ENCODE results near the gene ATP8B3. TPM values are rescaled to one million over a fixed set of nuclear protein-coding genes. Genes with fewer than 3 reads are reported as not detected.

Gene ATP8B3
- total RNA-seq, 1 donor from 2014 or later = 3.0 TPM

- H3K27ac Mint-ChIP-seq (ENCODE audit: unreplicated experiment) = no peak overlapping the region
- no peaks in the 10 kb centered on the region for H3K27me3 Mint-ChIP-seq (ENCODE audit: low read depth, unreplicated experiment)
- no peak overlapping the region for H3K27ac ChIP-seq (ENCODE audit: low read depth, low read length)
- peaks cover 8% of the 10 kb centered on the region for H3K4me1 Mint-ChIP-seq (ENCODE audit: low read depth, unreplicated experiment)
- TF ChIP-seq CTCF (IDR thresholded peaks at IDR 0.05; ENCODE audit: insufficient read depth, low read depth, low read length) = no peak
- peaks cover 3% of the 10 kb centered on the region for H3K36me3 Mint-ChIP-seq (ENCODE audit: low read depth, unreplicated experiment)
- H3K79me2 ChIP-seq (ENCODE audit: insufficient read depth, low read length) = peaks cover 92% of the 10 kb centered on the region
- no peaks in the 10 kb centered on the region for H3K9me3 Mint-ChIP-seq (ENCODE audit: unreplicated experiment)
- H3K4me3 Mint-ChIP-seq (ENCODE audit: unreplicated experiment) = no peak overlapping the region
- H3K9ac ChIP-seq (ENCODE audit: low read length) = no peak overlapping the region
- H4K20me1 ChIP-seq (ENCODE audit: insufficient read depth, low read length) = peaks cover 96% of the 10 kb centered on the region
- H2AFZ ChIP-seq (ENCODE audit: low read depth, low read length) = no peak overlapping the region
- no peak overlapping the region for H3K4me3 ChIP-seq (ENCODE audit: insufficient read depth, low read depth, low read length)
- no peak overlapping the region for H3K4me2 ChIP-seq (ENCODE audit: low read length)
- H3K9me3 ChIP-seq (ENCODE audit: insufficient read depth, low read depth, low read length) = no peaks in the 10 kb centered on the region
- no peaks in the 10 kb centered on the region for H3K4me1 ChIP-seq (ENCODE audit: insufficient read depth, low read length)
- H3K36me3 ChIP-seq (ENCODE audit: insufficient read depth, low read length) = no peaks in the 10 kb centered on the region
- no peaks in the 10 kb centered on the region for H3K27me3 ChIP-seq (ENCODE audit: insufficient read depth, low read length)
- FAIRE-seq (no peak), DNase-seq (ENCODE audit: low read depth) (no peak)
Observed at GRCh38 chr19:1836458-1837221, 24.6 kb upstream of the ATP8B3 start.

- FAIRE-seq (no peak), DNase-seq (ENCODE audit: low read depth) (no peak)
- no peaks in the 10 kb centered on the region for H3K9me3 Mint-ChIP-seq (ENCODE audit: unreplicated experiment)
- Histone ChIP-seq H3K9ac (ENCODE audit: low read length) (no peak overlapping the region), H3K27ac (ENCODE audit: low read depth, low read length) (no peak overlapping the region), H3K4me1 (ENCODE audit: insufficient read depth, low read length) (no peaks in the 10 kb centered on the region), H3K79me2 (ENCODE audit: insufficient read depth, low read length) (peaks cover 75% of the 10 kb centered on the region), H3K4me2 (ENCODE audit: low read length) (no peak overlapping the region), H2AFZ (ENCODE audit: low read depth, low read length) (no peak overlapping the region), H4K20me1 (ENCODE audit: insufficient read depth, low read length) (peaks cover 80% of the 10 kb centered on the region), H3K27me3 (ENCODE audit: insufficient read depth, low read length) (no peaks in the 10 kb centered on the region), H3K36me3 (ENCODE audit: insufficient read depth, low read length) (no peaks in the 10 kb centered on the region), H3K9me3 (ENCODE audit: insufficient read depth, low read depth, low read length) (no peaks in the 10 kb centered on the region), H3K4me3 (ENCODE audit: insufficient read depth, low read depth, low read length) (no peak overlapping the region)
- peaks cover 6% of the 10 kb centered on the region for H3K36me3 Mint-ChIP-seq (ENCODE audit: low read depth, unreplicated experiment)
- H3K4me1 Mint-ChIP-seq (ENCODE audit: low read depth, unreplicated experiment) = peaks cover 3% of the 10 kb centered on the region
- H3K4me3 Mint-ChIP-seq (ENCODE audit: unreplicated experiment) = no peak overlapping the region
- no peaks in the 10 kb centered on the region for H3K27me3 Mint-ChIP-seq (ENCODE audit: low read depth, unreplicated experiment)
- peak overlapping the region; percentile 69 for H3K27ac Mint-ChIP-seq (ENCODE audit: unreplicated experiment)
- TF ChIP-seq CTCF (IDR thresholded peaks at IDR 0.05; ENCODE audit: insufficient read depth, low read depth, low read length) (no peak), EZH2 (IDR thresholded peaks at IDR 0.05; ENCODE audit: insufficient read depth, low read length) (no peak)
Observed at GRCh38 chr19:1833540-1833939, 21.5 kb upstream of the ATP8B3 start.

- H3K36me3 Mint-ChIP-seq (ENCODE audit: low read depth, unreplicated experiment) = peaks cover 6% of the 10 kb centered on the region
- H2AFZ ChIP-seq (ENCODE audit: low read depth, low read length) = no peak overlapping the region
- no peak overlapping the region for H3K9ac ChIP-seq (ENCODE audit: low read length)
- no peaks in the 10 kb centered on the region for H3K36me3 ChIP-seq (ENCODE audit: insufficient read depth, low read length)
- H3K27me3 ChIP-seq (ENCODE audit: insufficient read depth, low read length) = no peaks in the 10 kb centered on the region
- H3K4me1 ChIP-seq (ENCODE audit: insufficient read depth, low read length) = no peaks in the 10 kb centered on the region
- H3K4me2 ChIP-seq (ENCODE audit: low read length) = no peak overlapping the region
- H3K4me3 Mint-ChIP-seq (ENCODE audit: unreplicated experiment) = no peak overlapping the region
- TF ChIP-seq CTCF (IDR thresholded peaks at IDR 0.05; ENCODE audit: insufficient read depth, low read depth, low read length) (no peak), EZH2 (IDR thresholded peaks at IDR 0.05; ENCODE audit: insufficient read depth, low read length) (no peak)
- no peak overlapping the region for H3K27ac Mint-ChIP-seq (ENCODE audit: unreplicated experiment)
- H3K79me2 ChIP-seq (ENCODE audit: insufficient read depth, low read length) = peaks cover 63% of the 10 kb centered on the region
- DNase-seq (ENCODE audit: low read depth) = no peak
- no peak overlapping the region for H3K4me3 ChIP-seq (ENCODE audit: insufficient read depth, low read depth, low read length)
- FAIRE-seq = no peak
- no peak overlapping the region for H3K27ac ChIP-seq (ENCODE audit: low read depth, low read length)
- H3K9me3 Mint-ChIP-seq (ENCODE audit: unreplicated experiment) = no peaks in the 10 kb centered on the region
- H3K4me1 Mint-ChIP-seq (ENCODE audit: low read depth, unreplicated experiment) = peaks cover 3% of the 10 kb centered on the region
- peaks cover 69% of the 10 kb centered on the region for H4K20me1 ChIP-seq (ENCODE audit: insufficient read depth, low read length)
- H3K27me3 Mint-ChIP-seq (ENCODE audit: low read depth, unreplicated experiment) = no peaks in the 10 kb centered on the region
- H3K9me3 ChIP-seq (ENCODE audit: insufficient read depth, low read depth, low read length) = no peaks in the 10 kb centered on the region
Observed at GRCh38 chr19:1832046-1832663, 20.1 kb upstream of the ATP8B3 start.
